Dermis blood vessel endothelial cell (primary cell): ENCODE results near the gene CMC2. TPM values are rescaled to one million over a fixed set of nuclear protein-coding genes. Genes with fewer than 3 reads are reported as not detected.
A peak's percentile ranks its signal among the peaks of the same experiment; 100 is the strongest.

Source experiments
- DNase-seq: peaks from one replicate; pipeline ENCODE4 v3.0.0; 2010
- total RNA-seq: library from RNA; depleted of rRNA; stranded (reverse); fragments of >200 nt; gene quantifications from 2 replicates; pipeline ENCODE4 v1.2.3, GENCODE V29; 2014

CMC2 gene
- total RNA-seq = 35.7 and 47.4 TPM in 2 replicates

- DNase-seq = peak; percentile 99
Measured at GRCh38 chr16:81006813-81007695, at the start of gene CMC2, which contains the start of gene CENPN. CMC2 (minus strand) TSS chr16:81006885; CDS start chr16:80997394, 9,491 bp downstream. CENPN (plus strand) TSS chr16:81007214; CDS start chr16:81011940, 4,726 bp downstream.

- DNase-seq = no peak
Measured at GRCh38 chr16:81053761-81054160, 47.1 kb upstream of the CMC2 start.

- no peak for DNase-seq
Measured at GRCh38 chr16:81042821-81043220, 36.1 kb upstream of the CMC2 start.

GRCh38 chr16:81041696-81042095 lies 35.0 kb upstream of the CMC2 start:
- no peak for DNase-seq

- no peak for DNase-seq
Measured at GRCh38 chr16:81040842-81041241, 34.2 kb upstream of the CMC2 start.

GRCh38 chr16:81040131-81040530 lies 33.4 kb upstream of the CMC2 start:
- no peak for DNase-seq

- peak; percentile 63 for DNase-seq
Measured at GRCh38 chr16:81036751-81037350, 30.2 kb upstream of the CMC2 start.

- DNase-seq = peak; percentile 52
Measured at GRCh38 chr16:81035975-81036750, 29.5 kb upstream of the CMC2 start.

GRCh38 chr16:81035398-81035974 lies 28.8 kb upstream of the CMC2 start, which contains the start of gene ATMIN:
ATMIN (plus strand) TSS chr16:81035842; CDS start chr16:81035871, 29 bp downstream.
- DNase-seq = peak; percentile 91

- no peak for DNase-seq
Measured at GRCh38 chr16:81029930-81030604, 23.4 kb upstream of the CMC2 start.

GRCh38 chr16:81026429-81026828 lies 19.7 kb upstream of the CMC2 start:
- DNase-seq = no peak

GRCh38 chr16:81018496-81018895 lies 11.8 kb upstream of the CMC2 start:
- no peak for DNase-seq

GRCh38 chr16:81014672-81015071 lies 8.0 kb upstream of the CMC2 start:
- no peak for DNase-seq

- DNase-seq = no peak
Measured at GRCh38 chr16:81012974-81013373, 6.3 kb upstream of the CMC2 start.

GRCh38 chr16:81008505-81008789 lies 1.8 kb upstream of the CMC2 start:
- DNase-seq = no peak

- DNase-seq = peak; percentile 73
Measured at GRCh38 chr16:81006211-81006812, 373 bp downstream of the CMC2 start.

GRCh38 chr16:81005610-81006161 lies 999 bp downstream of the CMC2 start:
- peak; percentile 37 for DNase-seq

- peak; percentile 78 for DNase-seq
Measured at GRCh38 chr16:81004646-81005353, 1.9 kb downstream of the CMC2 start.

GRCh38 chr16:81003610-81004460 lies 2.9 kb downstream of the CMC2 start:
- DNase-seq = no peak

- DNase-seq = no peak
Measured at GRCh38 chr16:81003064-81003463, 3.6 kb downstream of the CMC2 start.
